Brain microvascular endothelial cell (primary cell): ENCODE measurements around the gene RUFY4.

Experiments
- DNase-seq: peaks from one replicate; pipeline ENCODE4 v3.0.0-alpha.2; 2020
- H3K27ac ChIP-seq: fragments of 250-450 bp; sonication (Bioruptor Pico); 2 replicates; pipeline ENCODE4 v1.5.1; 2020; ENCODE audit warnings: mild to moderate bottlenecking, moderate library complexity
- H3K27me3 ChIP-seq: fragments of 250-450 bp; sonication (Bioruptor Pico); replicated peaks from 2 replicates; pipeline ENCODE4 v1.5.1; 2020; ENCODE audit warnings: mild to moderate bottlenecking
- H3K36me3 ChIP-seq: fragments of 250-450 bp; sonication (Bioruptor Pico); replicated peaks from 2 replicates; pipeline ENCODE4 v1.5.1; 2020; ENCODE audit warnings: mild to moderate bottlenecking
- H3K4me3 ChIP-seq: 2 replicates; pipeline ENCODE4 v1.5.1; 2011; ENCODE audit warnings: low read depth, mild to moderate bottlenecking, control low read depth, low read length, moderate library complexity
- CTCF ChIP-seq: IDR thresholded peaks from 2 replicates; pipeline ENCODE4 v1.5.1; 2011; ENCODE audit warnings: low read depth, mild to moderate bottlenecking, moderate library complexity, low read length, control low read depth, inconsistent platforms; ENCODE audit errors: missing control alignments
- in situ Hi-C: cut with HindIII; loops from 2 replicates; pipeline ENCODE4 v1.10.0; 2017; ENCODE audit warnings: low sequenced_read_pairs, low pct_ligation_motif_present

The RUFY4 gene

DNA sequence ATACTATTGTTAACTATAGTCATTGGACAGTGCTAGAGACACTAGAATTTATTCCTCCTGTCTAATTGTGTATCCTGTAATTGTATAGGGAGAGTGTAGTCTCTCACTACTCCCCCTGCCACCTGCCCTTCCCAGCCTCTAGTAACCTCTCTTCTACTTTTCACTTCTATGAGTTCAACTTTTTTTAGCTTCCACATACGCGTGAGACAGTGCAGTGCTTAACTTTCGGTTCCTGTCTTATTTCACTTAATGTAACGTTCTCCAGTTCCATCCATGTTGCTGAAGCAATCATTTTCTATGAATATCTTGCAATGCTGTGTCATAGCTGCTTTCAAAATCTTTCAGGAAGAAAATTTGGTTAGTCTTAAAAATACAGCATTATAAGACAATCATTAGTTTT is 22.8 kb upstream of the RUFY4 start:
- H3K27ac ChIP-seq: no peak overlapping the region
- DNase-seq: no peak
- in situ Hi-C loops: no loop called here
- H3K27me3 ChIP-seq: peaks cover 7% of the 10 kb centered on the region
- no peaks in the 10 kb centered on the region for H3K36me3 ChIP-seq
- no peak for TF ChIP-seq CTCF
- no peak overlapping the region for H3K4me3 ChIP-seq

GRCh38 chr2:218047536-218048225 is 21.4 kb upstream of the RUFY4 start:
- H3K27me3 ChIP-seq: peaks cover 7% of the 10 kb centered on the region
- H3K36me3 ChIP-seq: no peaks in the 10 kb centered on the region
- H3K4me3 ChIP-seq: no peak overlapping the region
- TF ChIP-seq CTCF: no peak
- DNase-seq: no peak
- in situ Hi-C loops: no loop called here
- no peak overlapping the region for H3K27ac ChIP-seq

- no peaks in the 10 kb centered on the region for H3K36me3 ChIP-seq
- no peak overlapping the region for H3K27ac ChIP-seq
- DNase-seq: no peak
- TF ChIP-seq CTCF: no peak
- no peak overlapping the region for H3K4me3 ChIP-seq
- in situ Hi-C loops: no loop called here
- peaks cover 4% of the 10 kb centered on the region for H3K27me3 ChIP-seq
Measured at GRCh38 chr2:218051903-218052302, 17.1 kb upstream of the RUFY4 start.

DNA sequence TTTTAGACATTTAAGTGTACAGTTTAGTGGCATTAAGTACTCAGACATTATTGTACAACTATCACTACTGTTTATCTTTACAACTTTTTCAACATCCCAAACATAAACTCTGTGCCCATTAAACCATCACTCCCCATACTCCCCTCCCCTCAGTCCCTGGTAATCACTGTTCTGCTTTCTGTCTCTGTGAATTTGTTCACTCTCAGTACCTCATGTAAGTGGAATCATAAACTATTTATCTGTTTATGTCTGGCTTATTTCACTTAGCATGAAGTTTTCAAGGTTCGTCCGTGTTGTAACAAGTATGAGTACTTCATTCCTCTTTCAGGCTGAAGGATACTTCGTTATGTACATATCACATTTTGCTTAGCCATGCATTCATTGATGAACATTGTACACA is 9.8 kb upstream of the RUFY4 start:
- H3K27ac ChIP-seq: no peak overlapping the region
- TF ChIP-seq CTCF: no peak
- H3K27me3 ChIP-seq: peaks cover 3% of the 10 kb centered on the region
- H3K36me3 ChIP-seq: no peaks in the 10 kb centered on the region
- H3K4me3 ChIP-seq: no peak overlapping the region
- DNase-seq: no peak
- in situ Hi-C loops: no loop called here

- Histone ChIP-seq H3K27me3 (peaks cover 3% of the 10 kb centered on the region), H3K4me3 (no peak overlapping the region), H3K36me3 (no peaks in the 10 kb centered on the region), H3K27ac (no peak overlapping the region)
- TF ChIP-seq CTCF: no peak
- no peak for DNase-seq
- in situ Hi-C loops: no loop called here
Measured at GRCh38 chr2:218060118-218060517, 8.9 kb upstream of the RUFY4 start.
